H1 (cell line): ENCODE results near the gene TK2. TPM values are rescaled to one million over a fixed set of nuclear protein-coding genes. Genes with fewer than 3 reads are reported as not detected.

Experiments used
- TBP ChIP-seq: IDR thresholded peaks from 2 replicates; pipeline ENCODE4 v1.6.1; 2011; ENCODE audit warnings: low read depth, low read length, improper control_type of control experiment
- polyA plus RNA-seq, 7 experiments: library from polyadenylated mRNA; depleted of rRNA in 3 of 7; stranded (reverse) in 5 of 7; unstranded in 2 of 7; fragments of >200 nt in 5 of 7; fragments of 200-250 nt in 2 of 7; gene quantifications; 1 replicate in 5 of 7; 2 replicates in 1 of 7; 4 replicates in 1 of 7; pipeline versions ENCODE4 v1.2.1 to v1.2.3, GENCODE V29; 2011 to 2013; ENCODE audit warnings: missing spikeins in 2 of 7, mixed read lengths in 2 of 7
- total RNA-seq: library from RNA; stranded (reverse); fragmentation: NEBNext Ultra II Directional; extraction: Animal tissue kit (Norgen Biotek cat#: 25700); gene quantifications from 2 replicates; pipeline ENCODE4 v1.2.1, GENCODE V29; 2021

Gene TK2
- total and polyA plus RNA-seq, 2 of the 8 experiments (the other 6 are each of a cell fraction or from before 2014, with no cell fraction given) = 2.7 to 3.6 TPM

GRCh38 chr16:66516509-66516807 lies 33.5 kb downstream of the TK2 start (continued):
- no peak for TF ChIP-seq TBP
